Kidney epithelial cell (primary cell): ENCODE data around the gene AEN. TPM values are rescaled to one million over a fixed set of nuclear protein-coding genes. Genes with fewer than 3 reads are reported as not detected.

Experiments
- DNase-seq: peaks from one replicate; pipeline ENCODE4 v3.0.0-alpha.2; 2010; ENCODE audit warnings: low read depth
- H3K27me3 ChIP-seq: 2 replicates; pipeline ENCODE4 v1.6.0; 2011; ENCODE audit warnings: low read length; ENCODE audit not compliant: control insufficient read depth, insufficient read depth
- H3K36me3 ChIP-seq: 2 replicates; pipeline ENCODE4 v1.5.1; 2011; ENCODE audit warnings: low read length; ENCODE audit not compliant: control insufficient read depth, insufficient read depth
- H3K4me3 ChIP-seq: 2 replicates; pipeline ENCODE4 v1.5.1; 2011; ENCODE audit warnings: low read depth, mild to moderate bottlenecking, control low read depth, low read length
- CTCF ChIP-seq: IDR thresholded peaks from 2 replicates; pipeline ENCODE4 v1.5.1; 2011; ENCODE audit warnings: mild to moderate bottlenecking, moderate library complexity, low read length, control low read depth, inconsistent platforms; ENCODE audit not compliant: insufficient read depth, poor library complexity, severe bottlenecking
- total RNA-seq: library from RNA; depleted of rRNA; stranded (reverse); fragments of >200 nt; gene quantifications from 2 replicates; pipeline ENCODE4 v1.2.3, GENCODE V29; 2015

Gene AEN
- total RNA-seq, 1 donor from 2014 or later = 78.7 TPM

GRCh38 chr15:88625943-88626741, 5.0 kb downstream of the AEN start:
- H3K36me3 ChIP-seq = peaks cover 11% of the 10 kb centered on the region
- no peak for TF ChIP-seq CTCF

GRCh38 chr15:88627463-88627862, 6.3 kb downstream of the AEN start:
- DNase-seq = no peak
- no peak overlapping the region for H3K4me3 ChIP-seq
- no peak for TF ChIP-seq CTCF
- H3K36me3 ChIP-seq = peaks cover 11% of the 10 kb centered on the region
- no peaks in the 10 kb centered on the region for H3K27me3 ChIP-seq

More at GRCh38 chr15:88625943-88626741, 5.0 kb downstream of the AEN start:
- DNase-seq = no peak
- H3K4me3 ChIP-seq = no peak overlapping the region
- no peaks in the 10 kb centered on the region for H3K27me3 ChIP-seq

- no peak for DNase-seq
- TF ChIP-seq CTCF = no peak
Measured at GRCh38 chr15:88628018-88628654, 7.0 kb downstream of the AEN start.

GRCh38 chr15:88629071-88629470, 7.9 kb downstream of the AEN start:
- no peak overlapping the region for H3K4me3 ChIP-seq
- peaks cover 10% of the 10 kb centered on the region for H3K36me3 ChIP-seq
- no peaks in the 10 kb centered on the region for H3K27me3 ChIP-seq
- TF ChIP-seq CTCF = no peak
- no peak for DNase-seq

More at GRCh38 chr15:88628018-88628654, 7.0 kb downstream of the AEN start:
- Histone ChIP-seq H3K4me3 (no peak overlapping the region), H3K27me3 (no peaks in the 10 kb centered on the region), H3K36me3 (peaks cover 11% of the 10 kb centered on the region)

GRCh38 chr15:88630141-88630721, 9.1 kb downstream of the AEN start:
- Histone ChIP-seq H3K36me3 (peaks cover 10% of the 10 kb centered on the region), H3K27me3 (no peaks in the 10 kb centered on the region), H3K4me3 (no peak overlapping the region)
- no peak for DNase-seq
- no peak for TF ChIP-seq CTCF
